K562 (cell line): ENCODE data around the gene LINGO3.

Experiments
- RAD21 ChIP-seq, 2 experiments: fragments of 250-450 bp in 1 of 2; fragments of 450-650 bp in 1 of 2; sonication (Bioruptor Pico) in 1 of 2; formaldehyde crosslinking in 1 of 2; IDR thresholded peaks in 1 of 2; conservative IDR thresholded peaks in 1 of 2; 2 replicates each; pipeline versions ENCODE4 v1.4.0 to v1.8.0; 2020 to 2022; ENCODE audit warnings: mild to moderate bottlenecking in 2 of 2, moderate library complexity in 1 of 2
- TF ChIP-seq, protein P1 (sequence below), 3 experiments: IDR thresholded peaks in 2 of 3; conservative IDR thresholded peaks in 1 of 3; 2 replicates each; pipeline ENCODE4 v1.5.1; 2011 to 2012; ENCODE audit warnings: low read length in 3 of 3, mild to moderate bottlenecking in 3 of 3, control low read depth in 2 of 3, improper control_type of control experiment in 1 of 3, inconsistent platforms in 1 of 3, low read depth in 1 of 3, mixed read lengths in 1 of 3, moderate library complexity in 1 of 3; ENCODE audit not compliant: insufficient read depth in 2 of 3

DNA sequence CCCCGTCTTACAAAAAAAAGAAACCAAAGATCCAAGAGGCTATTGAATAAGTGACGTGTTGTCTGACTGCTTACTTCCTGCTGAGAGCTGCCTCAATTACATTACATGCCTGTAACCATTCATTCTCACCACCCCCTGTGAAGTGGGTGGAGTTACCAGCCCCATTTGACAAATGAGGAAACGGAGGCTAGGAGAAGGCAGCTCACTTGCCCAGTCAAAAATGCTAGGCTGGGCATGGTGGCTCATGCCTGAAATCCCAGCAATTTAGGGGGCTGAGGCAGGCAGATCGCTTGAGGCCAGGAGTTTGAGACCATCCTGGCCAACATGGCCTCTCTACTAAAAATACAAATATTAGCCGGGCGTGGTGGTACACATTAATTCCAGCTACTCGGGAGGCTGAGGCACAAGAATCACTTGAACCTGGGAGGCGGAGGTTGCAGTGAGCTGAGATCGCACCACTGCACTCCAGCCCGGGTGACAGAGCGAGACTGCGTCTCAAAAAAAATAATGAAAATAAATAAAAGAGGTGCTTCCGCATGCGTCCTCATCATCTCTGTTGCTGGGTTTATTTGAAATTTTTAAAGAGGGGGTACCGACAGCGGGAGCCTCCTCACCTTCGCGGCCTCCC lies 19.9 kb upstream of the LINGO3 start:
- TF ChIP-seq, protein P1, sequence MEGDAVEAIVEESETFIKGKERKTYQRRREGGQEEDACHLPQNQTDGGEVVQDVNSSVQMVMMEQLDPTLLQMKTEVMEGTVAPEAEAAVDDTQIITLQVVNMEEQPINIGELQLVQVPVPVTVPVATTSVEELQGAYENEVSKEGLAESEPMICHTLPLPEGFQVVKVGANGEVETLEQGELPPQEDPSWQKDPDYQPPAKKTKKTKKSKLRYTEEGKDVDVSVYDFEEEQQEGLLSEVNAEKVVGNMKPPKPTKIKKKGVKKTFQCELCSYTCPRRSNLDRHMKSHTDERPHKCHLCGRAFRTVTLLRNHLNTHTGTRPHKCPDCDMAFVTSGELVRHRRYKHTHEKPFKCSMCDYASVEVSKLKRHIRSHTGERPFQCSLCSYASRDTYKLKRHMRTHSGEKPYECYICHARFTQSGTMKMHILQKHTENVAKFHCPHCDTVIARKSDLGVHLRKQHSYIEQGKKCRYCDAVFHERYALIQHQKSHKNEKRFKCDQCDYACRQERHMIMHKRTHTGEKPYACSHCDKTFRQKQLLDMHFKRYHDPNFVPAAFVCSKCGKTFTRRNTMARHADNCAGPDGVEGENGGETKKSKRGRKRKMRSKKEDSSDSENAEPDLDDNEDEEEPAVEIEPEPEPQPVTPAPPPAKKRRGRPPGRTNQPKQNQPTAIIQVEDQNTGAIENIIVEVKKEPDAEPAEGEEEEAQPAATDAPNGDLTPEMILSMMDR (IDR thresholded peaks at IDR 0.05 in 2 of 3, conservative IDR thresholded peaks at IDR 0.05 in 1 of 3; ENCODE audit: insufficient read depth in 2 of 3, low read depth in 1 of 3, low read length in 3 of 3) = no peak
- TF ChIP-seq RAD21 (CRISPR knock-in tag; conservative IDR thresholded peaks at IDR 0.05 in 1 of 2, IDR thresholded peaks at IDR 0.05 in 1 of 2) = no peak
